GM18873 (cell line): ENCODE results near the gene FBXL16.
"Not testable (repeated sequence)": the region's sequence is repeated elsewhere in the genome, so short reads cannot be mapped to it uniquely, and the experiment has no call there.

Experiments used
- ATAC-seq: cut with Tn5 transposase; IDR thresholded peaks from one replicate; pipeline ENCODE4 v1.9.1; 2021; ENCODE audit warnings: mild to moderate bottlenecking, moderate library complexity, moderate number of reproducible peaks; ENCODE audit not compliant: unreplicated experiment, low FRiP score

The FBXL16 gene

DNA sequence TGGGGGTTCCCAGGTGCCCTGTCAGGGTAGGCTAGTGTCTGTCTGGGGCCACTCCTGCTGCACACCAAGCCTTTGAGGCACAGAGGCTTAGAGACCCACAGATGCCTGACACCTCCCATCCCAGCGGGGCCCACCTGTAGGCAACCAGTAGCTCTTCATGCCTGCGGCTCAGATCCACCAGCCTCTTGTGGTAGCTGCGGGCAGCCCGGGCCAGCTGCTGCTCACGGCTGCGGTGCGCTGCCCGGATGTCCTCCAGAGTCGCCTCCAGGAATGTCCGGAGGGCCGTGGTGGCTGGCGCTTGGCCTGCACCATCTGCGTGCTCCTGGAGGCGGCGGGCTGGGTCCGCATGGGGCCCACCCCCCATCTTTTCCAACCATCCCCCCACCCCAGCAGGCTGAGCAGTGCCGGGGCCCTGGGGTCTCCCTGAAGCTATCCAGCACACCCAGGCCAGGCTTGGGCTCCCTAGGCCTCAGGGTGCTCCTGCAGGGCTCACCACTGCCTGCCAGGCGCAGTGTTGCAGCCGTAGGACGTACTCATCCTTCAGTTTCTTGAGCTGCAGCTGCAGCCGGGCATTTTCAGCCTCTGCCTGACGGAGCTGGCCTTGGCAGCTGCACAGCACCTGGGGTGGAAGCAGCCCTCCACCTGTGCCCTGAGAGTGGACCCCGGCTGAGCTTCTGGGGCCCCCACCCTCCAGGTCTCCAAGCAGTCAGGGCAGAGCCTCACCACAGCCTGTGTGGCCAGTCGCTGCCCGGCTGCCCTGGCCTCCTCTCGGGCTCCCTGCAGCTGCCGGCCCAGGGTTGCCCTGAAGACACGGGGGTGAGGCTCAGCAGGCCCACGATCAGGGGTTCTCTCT, 18.8 kb upstream of the FBXL16 start:
- no peak for ATAC-seq

DNA sequence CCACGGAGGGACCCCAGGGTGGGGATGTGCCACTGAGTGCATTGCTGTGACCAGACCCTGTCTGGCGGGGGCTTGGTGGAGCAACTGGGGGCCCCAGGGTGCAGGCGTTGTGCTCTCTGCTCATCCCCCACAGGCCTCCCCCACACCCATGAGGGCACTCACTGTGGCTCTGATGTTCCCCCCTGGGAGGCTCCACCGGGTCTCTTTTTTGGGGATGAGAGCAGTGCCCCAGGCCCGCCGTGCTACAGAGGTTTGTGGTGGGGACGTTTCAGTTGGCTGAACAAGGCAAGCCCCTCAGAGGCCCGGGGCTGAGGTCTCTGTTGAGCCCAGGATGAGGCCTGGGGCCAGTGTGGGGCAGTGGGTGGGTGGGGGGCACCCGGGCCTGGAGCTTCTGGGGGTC, 18.1 kb upstream of the FBXL16 start:
- no peak for ATAC-seq

DNA sequence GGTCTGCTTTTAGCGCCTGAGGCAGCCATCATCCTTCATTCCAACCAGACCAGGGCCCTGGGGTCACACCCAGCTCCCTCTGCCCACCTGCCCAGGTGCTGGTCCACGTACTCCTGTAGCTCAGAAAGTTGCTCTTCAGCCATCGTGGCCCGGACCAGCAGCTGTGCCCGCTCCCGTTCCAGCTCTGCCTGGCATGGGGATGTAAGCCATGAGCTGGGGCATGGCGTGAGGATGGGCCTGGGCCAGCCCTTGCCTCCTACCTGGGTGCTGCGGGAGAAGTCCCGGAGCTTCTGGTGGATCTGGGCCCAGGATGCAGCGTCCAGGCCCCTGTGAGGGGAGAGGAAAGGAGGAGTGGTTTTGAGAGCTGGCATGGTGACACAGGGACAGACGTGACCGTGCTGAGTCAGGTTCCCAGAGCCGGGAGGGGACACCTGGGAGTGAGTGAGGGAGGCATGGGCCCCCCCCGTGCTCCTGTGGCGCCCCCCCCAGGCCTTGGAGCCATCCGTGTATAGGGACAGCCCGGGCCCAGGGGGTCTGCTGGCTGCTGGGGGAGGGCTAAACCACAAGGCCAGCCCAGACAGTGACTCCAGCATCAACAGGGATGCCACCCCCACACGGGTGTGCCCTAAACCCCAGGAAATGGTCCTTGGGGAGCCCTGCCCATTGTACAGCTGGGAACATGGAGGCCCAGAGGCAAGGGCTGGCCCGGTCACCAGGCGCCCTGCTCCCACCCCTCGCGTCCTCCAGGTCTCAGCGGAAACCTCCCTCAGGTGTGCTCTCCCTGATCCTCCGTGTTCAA, 17.4 kb upstream of the FBXL16 start:
- no peak for ATAC-seq

DNA sequence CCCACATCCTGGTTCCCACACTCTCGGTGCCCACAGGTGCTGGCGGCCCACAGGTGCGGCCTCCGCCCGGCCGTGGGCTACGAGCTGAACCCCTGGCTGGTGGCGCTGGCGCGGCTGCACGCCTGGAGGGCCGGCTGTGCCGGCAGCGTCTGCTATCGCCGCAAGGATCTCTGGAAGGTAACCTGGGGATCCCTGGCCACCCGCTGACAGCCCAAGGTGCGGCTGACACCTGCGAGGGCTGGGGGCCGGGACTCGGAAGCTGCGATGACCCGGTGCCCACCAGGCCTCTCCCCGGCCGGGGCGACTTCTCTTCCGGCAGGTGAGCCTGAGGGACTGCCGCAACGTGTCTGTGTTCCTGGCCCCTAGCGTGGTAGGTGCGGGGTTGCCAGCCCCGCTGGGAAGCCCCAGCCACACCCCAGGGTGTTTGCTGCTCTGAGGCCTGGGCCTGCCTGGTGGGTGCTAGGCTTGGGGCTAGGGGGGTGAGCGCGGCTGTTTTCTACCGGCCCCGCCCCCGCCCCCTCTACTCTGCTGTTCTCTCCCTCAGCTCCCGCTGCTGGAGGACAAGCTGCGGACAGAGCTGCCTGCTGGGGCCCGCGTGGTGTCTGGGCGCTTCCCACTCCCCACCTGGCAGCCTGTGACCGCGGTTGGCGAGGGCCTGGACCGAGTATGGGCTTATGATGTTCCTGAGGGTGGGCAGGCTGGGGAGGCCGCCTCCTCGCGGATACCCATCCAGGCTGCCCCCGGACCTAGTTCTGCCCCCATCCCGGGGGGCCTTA, 16.4 kb upstream of the FBXL16 start:
- ATAC-seq, result no peak

DNA sequence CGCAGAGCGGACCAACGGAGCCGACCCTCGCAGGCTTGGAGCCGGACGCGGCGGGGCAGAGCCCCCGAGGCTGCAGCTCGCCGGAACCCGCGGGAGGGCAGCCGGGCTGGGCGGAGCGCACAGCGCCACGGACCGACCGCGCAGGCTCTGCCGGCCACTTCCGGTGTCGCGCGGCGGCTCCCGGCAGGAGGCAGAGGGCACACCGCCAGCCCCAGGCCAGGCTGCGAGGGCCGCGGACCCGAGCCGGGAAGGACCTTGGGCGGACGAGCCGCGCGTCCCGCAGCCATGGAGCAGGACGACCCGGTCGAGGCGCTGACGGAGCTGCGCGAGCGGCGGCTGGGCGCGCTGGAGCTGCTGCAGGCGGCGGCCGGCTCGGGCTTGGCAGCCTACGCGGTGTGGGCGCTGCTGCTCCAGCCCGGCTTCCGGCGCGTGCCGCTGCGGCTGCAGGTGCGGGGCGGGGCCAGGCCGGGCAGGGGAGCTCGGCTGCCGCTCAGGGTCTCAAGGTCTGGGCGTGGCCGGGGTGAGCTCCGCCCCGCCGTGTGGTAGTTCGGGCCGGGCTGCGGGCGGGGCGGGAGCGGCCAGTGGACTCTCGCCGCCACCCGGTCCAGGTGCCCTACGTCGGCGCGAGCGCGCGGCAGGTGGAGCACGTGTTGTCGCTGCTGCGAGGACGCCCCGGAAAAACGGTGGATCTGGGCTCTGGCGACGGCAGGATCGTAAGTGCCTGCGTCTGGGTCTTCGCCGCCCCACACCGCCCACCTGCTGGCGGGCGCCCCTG, 15.6 kb upstream of the FBXL16 start, which contains the start of gene ANTKMT:
TSS of gene ANTKMT (plus strand) at position 157 of the 775 bp plus-strand sequence. CDS start at position 286, 129 bp downstream.
- ATAC-seq, result peak; percentile 47

DNA sequence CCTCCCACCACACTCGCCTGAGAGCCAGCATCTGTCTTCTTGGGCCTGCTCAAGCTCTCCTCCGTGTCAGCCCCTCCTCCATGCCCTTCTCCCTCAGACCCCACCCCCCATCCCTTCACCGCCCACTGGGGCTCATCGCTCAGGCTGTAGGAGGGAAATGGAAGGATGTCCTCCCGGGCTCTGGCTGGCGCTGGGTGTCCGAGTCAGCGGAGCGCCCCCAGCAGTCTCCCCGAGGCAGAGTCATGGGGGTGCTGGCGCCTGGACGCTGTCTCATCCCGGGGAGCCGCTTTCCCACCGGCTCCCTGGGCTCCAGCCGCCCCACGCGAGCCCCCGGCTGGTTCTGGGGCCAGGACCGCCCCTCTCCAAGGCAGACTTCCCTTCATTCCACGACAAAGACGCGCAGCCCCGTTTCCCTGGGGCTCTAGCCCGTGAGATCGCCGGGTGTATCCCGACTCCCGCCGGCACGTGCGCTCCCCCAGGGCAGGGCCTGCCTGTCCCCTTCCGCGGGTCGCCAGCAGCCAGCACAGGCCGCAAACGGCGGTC, 14.9 kb upstream of the FBXL16 start:
- peak; percentile 3 for ATAC-seq

DNA sequence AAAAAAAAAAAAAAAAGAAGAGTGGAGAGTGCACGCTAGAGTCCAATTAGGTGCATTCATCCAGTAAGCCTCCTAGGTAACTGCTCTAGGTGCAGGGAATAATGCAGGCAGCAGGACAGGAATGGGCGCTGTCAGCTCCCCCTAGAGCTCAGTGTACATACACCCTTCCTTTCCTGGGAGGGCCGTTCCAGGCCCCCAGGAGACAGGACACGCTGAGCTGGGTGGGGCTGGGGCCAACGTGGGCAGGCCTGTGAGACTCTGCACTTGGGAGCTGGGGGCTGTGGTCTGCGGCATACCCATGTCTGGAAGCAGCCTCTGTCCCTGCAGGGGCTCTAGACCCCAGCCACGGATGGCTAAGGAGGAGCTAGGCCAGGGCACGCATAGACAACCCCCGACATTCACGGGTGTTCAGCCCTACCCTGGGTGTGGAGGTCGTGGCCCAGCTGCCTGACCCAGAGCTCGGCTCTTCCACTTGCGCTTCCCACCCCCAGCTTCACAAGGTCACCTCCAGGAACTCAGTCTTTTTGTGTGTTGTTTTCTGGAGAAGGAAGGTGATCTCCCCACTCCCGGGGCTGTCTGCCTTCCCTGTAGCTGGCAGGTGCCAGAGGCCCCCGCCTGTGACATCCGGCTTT, 14.3 kb upstream of the FBXL16 start:
- ATAC-seq, result no peak

DNA sequence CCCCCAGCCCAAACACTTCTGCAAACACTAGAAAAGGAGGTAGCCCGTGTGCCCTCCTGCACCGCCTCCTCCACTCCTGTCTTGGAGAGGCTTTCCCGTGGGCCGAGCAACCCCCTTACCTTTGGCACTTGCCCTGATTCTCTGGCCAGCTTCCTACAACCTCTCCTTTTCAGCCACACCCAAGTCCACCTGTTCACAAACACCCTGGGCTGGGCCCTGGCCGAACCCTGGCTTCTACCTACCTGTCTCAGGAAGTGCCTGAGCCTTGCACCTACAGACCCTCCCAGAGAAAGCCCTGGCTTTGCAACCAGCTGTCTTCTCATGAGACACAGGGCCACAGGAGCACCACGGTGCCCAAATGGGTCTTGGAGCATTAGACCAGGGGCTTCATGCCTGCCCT, 13.3 kb upstream of the FBXL16 start:
- ATAC-seq, result no peak

DNA sequence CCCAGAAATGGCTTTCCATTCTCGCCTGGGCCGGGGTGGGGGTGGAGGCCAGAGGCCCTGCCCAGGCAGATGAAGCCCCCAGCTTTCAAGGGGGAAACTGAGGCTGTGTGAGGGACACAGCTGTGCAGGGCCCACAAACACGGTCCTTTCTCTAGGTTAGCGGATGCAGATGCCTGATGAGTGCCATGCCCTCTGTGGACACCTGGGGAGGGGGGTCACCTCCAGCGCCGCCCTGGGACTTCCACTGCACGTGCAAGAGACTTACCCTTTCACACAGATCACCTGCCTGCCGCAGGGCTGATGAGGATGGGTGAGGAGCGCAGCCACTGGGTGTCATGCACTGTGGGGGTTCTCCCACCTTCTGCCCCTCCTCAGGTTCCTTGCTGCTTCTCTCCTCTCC, 12.8 kb upstream of the FBXL16 start:
- ATAC-seq, result no peak

DNA sequence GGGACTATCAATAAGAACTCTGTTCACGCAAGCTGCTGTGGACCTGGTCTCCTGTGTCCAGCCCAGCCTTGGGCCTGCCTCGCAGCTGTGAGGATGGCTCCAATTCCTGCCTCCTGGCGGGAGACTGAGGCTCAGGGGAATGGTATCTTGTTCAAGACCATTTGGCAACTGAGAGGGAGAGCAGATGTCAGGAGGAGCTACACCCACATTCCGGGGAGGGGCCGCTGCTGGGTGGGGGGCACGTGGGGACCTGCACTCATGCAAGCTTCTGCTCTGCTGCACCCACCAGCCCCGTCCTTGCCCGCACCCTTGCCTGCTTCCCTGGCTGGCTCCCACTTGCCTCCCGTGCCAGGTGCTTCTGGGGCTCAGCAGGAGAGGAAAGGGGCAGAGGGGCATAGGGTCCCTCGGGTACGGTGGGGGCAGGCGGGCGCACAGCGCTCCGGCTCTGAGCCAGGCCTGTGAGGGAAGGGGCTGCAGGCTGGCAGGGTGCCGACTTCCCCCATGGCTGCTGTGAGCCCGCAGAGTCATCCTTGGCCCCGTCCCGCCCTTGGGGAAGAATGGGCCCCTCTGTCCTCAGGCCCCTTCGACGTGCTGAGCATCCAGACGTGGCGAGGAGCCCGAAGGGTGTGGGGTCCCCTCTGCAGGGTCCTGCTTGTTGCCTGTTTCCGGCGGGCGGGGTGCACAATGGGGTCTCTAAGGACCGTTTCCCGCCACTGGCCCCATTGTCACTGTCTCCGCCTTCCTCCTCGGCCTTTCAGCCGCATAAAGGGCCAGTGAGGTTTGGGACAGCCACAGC, 12.0 kb upstream of the FBXL16 start:
- no peak for ATAC-seq

DNA sequence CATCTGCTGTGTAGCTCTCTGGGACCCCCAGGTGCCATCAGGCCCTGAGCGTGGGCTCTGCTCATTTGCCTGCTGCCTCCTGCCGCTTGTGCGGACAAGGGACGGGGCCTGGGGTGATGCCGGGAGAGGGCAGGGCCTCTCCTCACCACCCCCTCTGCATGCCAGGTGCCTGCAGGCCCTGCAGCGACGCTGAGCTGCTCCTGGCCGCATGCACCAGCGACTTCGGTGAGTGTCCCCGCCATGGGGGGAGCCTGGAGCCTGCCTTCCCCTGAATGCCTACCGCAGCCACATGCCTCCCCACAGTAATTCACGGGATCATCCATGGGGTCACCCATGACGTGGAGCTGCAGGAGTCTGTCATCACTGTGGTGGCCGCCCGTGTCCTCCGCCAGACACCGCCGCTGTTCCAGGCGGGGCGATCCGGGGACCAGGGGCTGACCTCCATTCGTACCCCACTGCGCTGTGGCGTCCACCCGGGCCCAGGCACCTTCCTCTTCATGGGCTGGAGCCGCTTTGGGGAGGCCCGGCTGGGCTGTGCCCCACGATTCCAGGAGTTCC, 11.2 kb upstream of the FBXL16 start:
- no peak for ATAC-seq

DNA sequence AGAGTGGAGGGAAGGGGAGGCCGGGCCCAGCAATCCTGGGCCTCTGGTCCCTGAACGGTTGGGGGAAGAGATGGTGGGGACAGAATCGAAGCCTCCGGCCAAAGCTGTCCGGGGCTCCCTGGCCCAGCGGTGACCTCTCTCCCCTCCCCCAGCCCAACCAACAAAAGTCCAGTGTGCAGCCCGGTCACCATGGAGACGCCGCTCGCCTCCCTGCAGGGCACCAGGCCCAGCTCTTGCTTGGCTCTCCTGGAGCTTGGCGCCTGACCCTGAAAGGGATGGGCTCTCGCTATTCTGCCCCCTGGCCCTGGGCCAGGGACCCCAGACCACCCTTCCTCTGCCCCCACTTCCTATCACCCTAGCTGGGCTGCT, 10.6 kb upstream of the FBXL16 start:
- ATAC-seq, result no peak

DNA sequence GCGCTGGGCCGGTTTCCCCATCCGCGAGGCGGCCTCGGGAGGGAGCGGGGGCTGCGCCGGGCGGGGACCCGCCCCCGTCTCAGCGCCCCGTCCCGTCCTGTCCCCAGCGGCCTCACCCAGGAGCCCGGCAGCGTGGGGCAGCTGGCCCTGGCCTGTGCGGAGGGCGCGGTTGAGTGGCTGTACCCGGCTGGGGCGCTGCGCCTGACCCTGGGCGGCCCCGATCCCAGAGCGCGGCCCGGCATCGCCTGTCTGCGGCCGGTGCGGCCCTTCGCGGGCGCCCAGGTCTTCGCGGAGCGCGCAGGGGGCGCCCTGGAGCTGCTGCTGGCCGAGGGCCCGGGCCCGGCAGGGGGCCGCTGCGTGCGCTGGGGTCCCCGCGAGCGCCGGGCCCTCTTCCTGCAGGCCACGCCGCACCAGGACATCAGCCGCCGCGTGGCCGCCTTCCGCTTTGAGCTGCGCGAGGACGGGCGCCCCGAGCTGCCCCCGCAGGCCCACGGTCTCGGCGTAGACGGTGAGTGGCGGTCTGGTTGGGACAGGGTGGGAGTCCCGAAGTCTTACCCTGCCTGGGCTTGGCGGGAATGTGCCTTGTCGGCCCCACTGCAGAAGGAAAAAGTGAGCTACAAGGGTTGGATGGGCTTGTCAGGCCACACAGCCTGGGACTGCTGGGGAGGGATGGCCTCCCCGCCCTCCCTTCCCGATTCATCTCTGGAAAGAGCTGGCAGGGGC, 10.0 kb upstream of the FBXL16 start:
- no peak for ATAC-seq

DNA sequence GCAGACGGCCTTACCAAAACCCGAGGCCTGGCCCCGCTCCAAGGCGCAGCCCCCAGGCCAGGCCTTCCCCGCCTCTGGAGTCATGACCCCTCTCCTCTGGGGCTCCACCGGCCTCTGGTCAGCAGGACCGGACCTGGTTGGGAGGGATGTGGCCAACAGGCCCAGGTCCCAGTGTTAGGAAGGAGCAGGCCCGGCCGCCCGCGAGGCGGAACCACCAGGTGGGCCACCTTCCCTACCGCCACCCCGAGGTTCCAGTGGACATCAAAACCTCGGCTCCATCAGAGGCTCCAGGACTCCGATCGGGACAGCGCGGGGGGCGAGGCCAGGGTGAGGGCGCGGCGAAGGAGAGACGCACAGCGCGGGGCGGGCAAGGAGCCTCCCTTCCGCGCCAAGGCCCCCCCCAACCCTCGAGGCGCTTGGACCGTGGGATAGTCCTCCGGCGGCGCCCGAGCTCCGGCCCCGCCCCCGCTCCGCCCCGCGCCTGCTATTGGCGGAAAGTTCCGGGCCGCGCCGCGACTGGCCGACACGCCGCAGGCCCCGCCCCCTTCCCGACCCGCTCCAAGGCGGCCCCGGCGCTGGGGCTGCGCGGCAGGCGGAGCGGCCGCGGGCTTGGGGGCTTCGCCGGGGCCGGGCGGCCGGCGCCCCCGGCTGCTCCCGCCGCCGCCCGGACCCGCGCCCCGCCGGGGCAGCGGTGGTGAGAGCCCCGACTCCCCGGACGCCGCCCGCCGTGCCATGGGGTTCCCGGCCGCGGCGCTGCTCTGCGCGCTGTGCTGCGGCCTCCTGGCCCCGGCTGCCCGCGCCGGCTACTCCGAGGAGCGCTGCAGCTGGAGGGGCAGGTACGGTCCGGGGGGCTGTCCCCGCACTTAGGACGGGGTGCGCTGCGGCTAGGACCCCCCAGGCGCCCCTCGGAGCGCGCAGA, 9.2 kb upstream of the FBXL16 start, which contains the start of gene METRN:
TSS of gene METRN (plus strand) at position 561 of the 919 bp plus-strand sequence. CDS start at position 733, 172 bp downstream.
- no peak for ATAC-seq

DNA sequence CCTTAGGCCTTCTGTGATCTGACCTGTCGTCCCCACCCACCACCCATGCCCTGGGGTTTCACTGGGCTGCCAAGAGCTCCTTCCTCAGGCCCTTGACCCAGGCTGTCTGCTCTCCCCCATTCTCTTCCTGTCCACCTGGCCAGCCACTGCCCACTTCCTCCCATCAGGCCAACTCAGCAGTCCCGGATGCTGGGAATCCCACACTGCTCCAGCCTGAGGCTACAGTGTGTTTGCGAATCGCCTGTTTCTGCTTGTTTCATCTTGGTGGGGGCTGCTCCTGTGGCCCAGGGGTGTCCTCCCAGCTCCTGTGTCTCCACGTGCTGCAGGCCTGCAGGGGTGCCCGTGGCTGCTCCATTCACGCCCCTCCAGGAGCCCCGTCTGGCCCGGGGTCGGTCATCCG, 8.5 kb upstream of the FBXL16 start:
- ATAC-seq, result no peak

DNA sequence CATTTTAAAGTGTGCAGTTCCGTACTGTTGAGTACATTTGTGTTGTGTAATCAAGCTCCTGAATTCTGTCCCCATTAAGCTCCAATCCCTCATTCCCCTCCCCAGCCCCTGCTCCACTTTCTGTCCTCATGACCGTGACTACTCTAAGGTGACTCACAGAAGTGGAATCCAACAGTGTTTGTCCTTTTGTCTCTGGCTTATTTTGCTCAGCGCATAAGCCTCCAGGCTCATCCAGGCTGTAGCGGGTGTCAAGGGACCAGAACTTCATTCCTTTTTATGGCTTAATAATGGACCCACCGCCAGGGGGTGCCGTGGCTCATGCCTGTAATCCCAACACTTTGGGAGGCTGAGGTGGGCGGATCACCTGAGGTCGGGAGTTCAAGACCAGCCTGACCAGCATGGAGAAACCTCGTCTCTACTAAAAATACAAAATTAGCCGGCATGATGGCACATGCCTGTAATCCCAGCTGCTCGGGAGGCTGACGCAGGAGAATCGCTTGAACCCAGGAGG, 7.2 kb upstream of the FBXL16 start:
- not testable (repeated sequence) for ATAC-seq
